K562 (cell line): Measurements from ENCODE around the gene SPDEF. TPM values are rescaled to one million over a fixed set of nuclear protein-coding genes. Genes with fewer than 3 reads are reported as not detected.

Experiments used
- BHLHE40 ChIP-seq: IDR thresholded peaks from 2 replicates; pipeline ENCODE4 v1.6.1; 2011; ENCODE audit warnings: low read length, improper control_type of control experiment
- CBFA2T3 ChIP-seq: fragments of 450-650 bp; IDR thresholded peaks from 2 replicates; pipeline ENCODE4 v1.6.1; 2017
- CBX8 ChIP-seq: fragments of 200-600 bp; sonication (generic); IDR thresholded peaks from 2 replicates; pipeline ENCODE4 v1.6.1; 2012; ENCODE audit warnings: borderline replicate concordance, mixed run types, low read depth, mild to moderate bottlenecking, moderate library complexity, mixed read lengths, low read length, control low read depth, inconsistent platforms; ENCODE audit not compliant: poor library complexity, severe bottlenecking; ENCODE audit errors: extremely low read depth
- CREM ChIP-seq: IDR thresholded peaks from 2 replicates; pipeline ENCODE4 v1.6.1; 2014; ENCODE audit warnings: antibody characterized with exemption, low read depth
- NR1H2 ChIP-seq: sonication (generic); formaldehyde crosslinking; IDR thresholded peaks from 2 replicates; pipeline ENCODE4 v1.4.0; 2020; ENCODE audit warnings: mild to moderate bottlenecking, missing genetic modification reagents
- SMAD2 ChIP-seq: fragments of 150-350 bp; IDR thresholded peaks from 2 replicates; pipeline ENCODE4 v1.6.1; 2014; ENCODE audit warnings: low read depth, mild to moderate bottlenecking, low read length
- ZBTB8A ChIP-seq: fragments of 450-650 bp; IDR thresholded peaks from 2 replicates; pipeline ENCODE4 v1.6.1; 2018; ENCODE audit warnings: mild to moderate bottlenecking, moderate library complexity; ENCODE audit not compliant: partially characterized antibody
- polyA plus RNA-seq, 8 experiments: library from polyadenylated mRNA; depleted of rRNA in 4 of 8; stranded (reverse) in 5 of 8; unstranded in 3 of 8; fragments of >200 nt; fragmentation: Nextera tagmentation in 2 of 8; fragmentation: Illumina TruSeq in 1 of 8; extraction: Ambion mirVana in 2 of 8; extraction: Trizol in 1 of 8; gene quantifications; 2 replicates each; pipeline versions ENCODE4 v1.2.1 to v1.2.3, GENCODE V29; 2011 to 2014; ENCODE audit warnings: inconsistent platforms in 1 of 8, missing spikeins in 1 of 8
- total RNA-seq, 7 experiments: library from RNA; depleted of rRNA in 6 of 7; stranded (reverse); fragments of >200 nt in 6 of 7; fragmentation: Illumina TruSeq in 2 of 7; extraction: Trizol in 2 of 7; gene quantifications; 2 replicates each; pipeline versions ENCODE4 v1.2.1 to v1.2.3, GENCODE V29; 2011 to 2021; ENCODE audit warnings: low replicate concordance in 1 of 7
- TF ChIP-seq, protein P1 (sequence below): sonication (generic); formaldehyde crosslinking; IDR thresholded peaks from 2 replicates; pipeline ENCODE4 v1.8.0; 2023; ENCODE audit warnings: missing genetic modification reagents, mild to moderate bottlenecking, borderline replicate concordance
- TF ChIP-seq, protein P2 (sequence below): fragments of 250-450 bp; sonication (Bioruptor Pico); IDR thresholded peaks from 2 replicates; pipeline ENCODE4 v1.4.0; 2020
- TF ChIP-seq, protein P3 (sequence below), 2 experiments: fragments of 250-450 bp in 1 of 2; fragments of 450-650 bp in 1 of 2; sonication (Bioruptor Pico) in 1 of 2; IDR thresholded peaks; 2 replicates each; pipeline versions ENCODE4 v1.6.1 to v1.8.0; 2016 to 2021; ENCODE audit warnings: mild to moderate bottlenecking in 2 of 2, moderate library complexity in 2 of 2, missing compliant biosample characterization in 1 of 2, missing genetic modification characterization in 1 of 2
- TF ChIP-seq, protein P4 (sequence below): fragments of 450-650 bp; IDR thresholded peaks from 2 replicates; pipeline ENCODE4 v1.7.1; 2018; ENCODE audit warnings: mild to moderate bottlenecking, low read depth; ENCODE audit not compliant: partially characterized antibody

Gene SPDEF
- total and polyA plus RNA-seq, 9 of the 15 experiments (the other 6 are each of a cell fraction or from before 2014, with no cell fraction given) = 0.04 to 0.12 (median 0.11) TPM; not detected in 5

DNA sequence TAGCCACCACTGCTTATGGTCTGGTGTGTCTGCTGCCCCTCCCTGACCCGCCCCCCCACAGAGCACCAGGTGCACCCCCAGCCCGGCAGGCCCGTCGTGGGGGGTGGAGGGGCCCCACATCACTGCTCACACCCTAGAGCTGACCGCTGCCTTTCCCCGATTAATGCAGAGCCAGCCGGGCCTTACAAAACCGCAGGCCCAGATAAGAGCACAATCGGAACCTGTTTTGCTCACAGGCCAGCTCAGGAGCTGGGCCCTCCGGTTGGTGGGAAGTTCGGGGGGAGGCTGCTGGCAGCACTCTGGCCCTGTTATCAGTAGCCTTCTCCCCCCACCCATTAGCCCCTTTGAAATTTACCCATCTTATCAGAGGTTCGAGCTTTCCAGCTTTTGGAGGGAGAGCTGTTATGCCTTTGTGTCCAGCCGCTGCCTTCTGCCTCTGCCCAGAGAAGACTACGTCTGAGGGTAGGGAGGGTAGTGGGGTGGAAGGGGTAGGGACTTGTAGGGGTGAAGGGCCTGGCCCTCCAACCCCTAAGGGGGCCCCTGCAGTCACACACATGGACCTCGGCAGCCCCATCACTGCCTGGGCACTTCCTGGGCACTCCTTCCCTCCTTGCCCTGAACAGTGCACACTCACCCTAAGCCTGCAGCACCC is 6.9 kb upstream of the SPDEF start (continued):
- TF ChIP-seq, protein P1, sequence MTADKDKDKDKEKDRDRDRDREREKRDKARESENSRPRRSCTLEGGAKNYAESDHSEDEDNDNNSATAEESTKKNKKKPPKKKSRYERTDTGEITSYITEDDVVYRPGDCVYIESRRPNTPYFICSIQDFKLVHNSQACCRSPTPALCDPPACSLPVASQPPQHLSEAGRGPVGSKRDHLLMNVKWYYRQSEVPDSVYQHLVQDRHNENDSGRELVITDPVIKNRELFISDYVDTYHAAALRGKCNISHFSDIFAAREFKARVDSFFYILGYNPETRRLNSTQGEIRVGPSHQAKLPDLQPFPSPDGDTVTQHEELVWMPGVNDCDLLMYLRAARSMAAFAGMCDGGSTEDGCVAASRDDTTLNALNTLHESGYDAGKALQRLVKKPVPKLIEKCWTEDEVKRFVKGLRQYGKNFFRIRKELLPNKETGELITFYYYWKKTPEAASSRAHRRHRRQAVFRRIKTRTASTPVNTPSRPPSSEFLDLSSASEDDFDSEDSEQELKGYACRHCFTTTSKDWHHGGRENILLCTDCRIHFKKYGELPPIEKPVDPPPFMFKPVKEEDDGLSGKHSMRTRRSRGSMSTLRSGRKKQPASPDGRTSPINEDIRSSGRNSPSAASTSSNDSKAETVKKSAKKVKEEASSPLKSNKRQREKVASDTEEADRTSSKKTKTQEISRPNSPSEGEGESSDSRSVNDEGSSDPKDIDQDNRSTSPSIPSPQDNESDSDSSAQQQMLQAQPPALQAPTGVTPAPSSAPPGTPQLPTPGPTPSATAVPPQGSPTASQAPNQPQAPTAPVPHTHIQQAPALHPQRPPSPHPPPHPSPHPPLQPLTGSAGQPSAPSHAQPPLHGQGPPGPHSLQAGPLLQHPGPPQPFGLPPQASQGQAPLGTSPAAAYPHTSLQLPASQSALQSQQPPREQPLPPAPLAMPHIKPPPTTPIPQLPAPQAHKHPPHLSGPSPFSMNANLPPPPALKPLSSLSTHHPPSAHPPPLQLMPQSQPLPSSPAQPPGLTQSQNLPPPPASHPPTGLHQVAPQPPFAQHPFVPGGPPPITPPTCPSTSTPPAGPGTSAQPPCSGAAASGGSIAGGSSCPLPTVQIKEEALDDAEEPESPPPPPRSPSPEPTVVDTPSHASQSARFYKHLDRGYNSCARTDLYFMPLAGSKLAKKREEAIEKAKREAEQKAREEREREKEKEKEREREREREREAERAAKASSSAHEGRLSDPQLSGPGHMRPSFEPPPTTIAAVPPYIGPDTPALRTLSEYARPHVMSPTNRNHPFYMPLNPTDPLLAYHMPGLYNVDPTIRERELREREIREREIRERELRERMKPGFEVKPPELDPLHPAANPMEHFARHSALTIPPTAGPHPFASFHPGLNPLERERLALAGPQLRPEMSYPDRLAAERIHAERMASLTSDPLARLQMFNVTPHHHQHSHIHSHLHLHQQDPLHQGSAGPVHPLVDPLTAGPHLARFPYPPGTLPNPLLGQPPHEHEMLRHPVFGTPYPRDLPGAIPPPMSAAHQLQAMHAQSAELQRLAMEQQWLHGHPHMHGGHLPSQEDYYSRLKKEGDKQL (CRISPR knock-in tag) = no peak
- TF ChIP-seq CBFA2T3 (peak; percentile 98), ZBTB8A (no peak), SMAD2 (no peak), CREM (peak; percentile 83), CBX8 (no peak), NR1H2 (CRISPR knock-in tag) (no peak), BHLHE40 (peak; percentile 71)
- TF ChIP-seq, protein P2, sequence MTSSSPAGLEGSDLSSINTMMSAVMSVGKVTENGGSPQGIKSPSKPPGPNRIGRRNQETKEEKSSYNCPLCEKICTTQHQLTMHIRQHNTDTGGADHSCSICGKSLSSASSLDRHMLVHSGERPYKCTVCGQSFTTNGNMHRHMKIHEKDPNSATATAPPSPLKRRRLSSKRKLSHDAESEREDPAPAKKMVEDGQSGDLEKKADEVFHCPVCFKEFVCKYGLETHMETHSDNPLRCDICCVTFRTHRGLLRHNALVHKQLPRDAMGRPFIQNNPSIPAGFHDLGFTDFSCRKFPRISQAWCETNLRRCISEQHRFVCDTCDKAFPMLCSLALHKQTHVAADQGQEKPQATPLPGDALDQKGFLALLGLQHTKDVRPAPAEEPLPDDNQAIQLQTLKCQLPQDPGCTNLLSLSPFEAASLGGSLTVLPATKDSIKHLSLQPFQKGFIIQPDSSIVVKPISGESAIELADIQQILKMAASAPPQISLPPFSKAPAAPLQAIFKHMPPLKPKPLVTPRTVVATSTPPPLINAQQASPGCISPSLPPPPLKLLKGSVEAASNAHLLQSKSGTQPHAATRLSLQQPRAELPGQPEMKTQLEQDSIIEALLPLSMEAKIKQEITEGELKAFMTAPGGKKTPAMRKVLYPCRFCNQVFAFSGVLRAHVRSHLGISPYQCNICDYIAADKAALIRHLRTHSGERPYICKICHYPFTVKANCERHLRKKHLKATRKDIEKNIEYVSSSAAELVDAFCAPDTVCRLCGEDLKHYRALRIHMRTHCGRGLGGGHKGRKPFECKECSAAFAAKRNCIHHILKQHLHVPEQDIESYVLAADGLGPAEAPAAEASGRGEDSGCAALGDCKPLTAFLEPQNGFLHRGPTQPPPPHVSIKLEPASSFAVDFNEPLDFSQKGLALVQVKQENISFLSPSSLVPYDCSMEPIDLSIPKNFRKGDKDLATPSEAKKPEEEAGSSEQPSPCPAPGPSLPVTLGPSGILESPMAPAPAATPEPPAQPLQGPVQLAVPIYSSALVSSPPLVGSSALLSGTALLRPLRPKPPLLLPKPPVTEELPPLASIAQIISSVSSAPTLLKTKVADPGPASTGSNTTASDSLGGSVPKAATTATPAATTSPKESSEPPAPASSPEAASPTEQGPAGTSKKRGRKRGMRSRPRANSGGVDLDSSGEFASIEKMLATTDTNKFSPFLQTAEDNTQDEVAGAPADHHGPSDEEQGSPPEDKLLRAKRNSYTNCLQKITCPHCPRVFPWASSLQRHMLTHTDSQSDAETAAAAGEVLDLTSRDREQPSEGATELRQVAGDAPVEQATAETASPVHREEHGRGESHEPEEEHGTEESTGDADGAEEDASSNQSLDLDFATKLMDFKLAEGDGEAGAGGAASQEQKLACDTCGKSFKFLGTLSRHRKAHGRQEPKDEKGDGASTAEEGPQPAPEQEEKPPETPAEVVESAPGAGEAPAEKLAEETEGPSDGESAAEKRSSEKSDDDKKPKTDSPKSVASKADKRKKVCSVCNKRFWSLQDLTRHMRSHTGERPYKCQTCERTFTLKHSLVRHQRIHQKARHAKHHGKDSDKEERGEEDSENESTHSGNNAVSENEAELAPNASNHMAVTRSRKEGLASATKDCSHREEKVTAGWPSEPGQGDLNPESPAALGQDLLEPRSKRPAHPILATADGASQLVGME (CRISPR knock-in tag) = no peak
- TF ChIP-seq, protein P3, sequence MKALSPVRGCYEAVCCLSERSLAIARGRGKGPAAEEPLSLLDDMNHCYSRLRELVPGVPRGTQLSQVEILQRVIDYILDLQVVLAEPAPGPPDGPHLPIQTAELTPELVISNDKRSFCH (CRISPR knock-in tag; IDR thresholded peaks at IDR 0.05) = no peak
- TF ChIP-seq, protein P3 (tag; IDR thresholded peaks at IDR 0.05) = 0 out of 2 replicates have a peak, but pooled peaks have one; percentile 25
- TF ChIP-seq, protein P4, sequence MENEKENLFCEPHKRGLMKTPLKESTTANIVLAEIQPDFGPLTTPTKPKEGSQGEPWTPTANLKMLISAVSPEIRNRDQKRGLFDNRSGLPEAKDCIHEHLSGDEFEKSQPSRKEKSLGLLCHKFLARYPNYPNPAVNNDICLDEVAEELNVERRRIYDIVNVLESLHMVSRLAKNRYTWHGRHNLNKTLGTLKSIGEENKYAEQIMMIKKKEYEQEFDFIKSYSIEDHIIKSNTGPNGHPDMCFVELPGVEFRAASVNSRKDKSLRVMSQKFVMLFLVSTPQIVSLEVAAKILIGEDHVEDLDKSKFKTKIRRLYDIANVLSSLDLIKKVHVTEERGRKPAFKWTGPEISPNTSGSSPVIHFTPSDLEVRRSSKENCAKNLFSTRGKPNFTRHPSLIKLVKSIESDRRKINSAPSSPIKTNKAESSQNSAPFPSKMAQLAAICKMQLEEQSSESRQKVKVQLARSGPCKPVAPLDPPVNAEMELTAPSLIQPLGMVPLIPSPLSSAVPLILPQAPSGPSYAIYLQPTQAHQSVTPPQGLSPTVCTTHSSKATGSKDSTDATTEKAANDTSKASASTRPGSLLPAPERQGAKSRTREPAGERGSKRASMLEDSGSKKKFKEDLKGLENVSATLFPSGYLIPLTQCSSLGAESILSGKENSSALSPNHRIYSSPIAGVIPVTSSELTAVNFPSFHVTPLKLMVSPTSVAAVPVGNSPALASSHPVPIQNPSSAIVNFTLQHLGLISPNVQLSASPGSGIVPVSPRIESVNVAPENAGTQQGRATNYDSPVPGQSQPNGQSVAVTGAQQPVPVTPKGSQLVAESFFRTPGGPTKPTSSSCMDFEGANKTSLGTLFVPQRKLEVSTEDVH = no peak
